Stimulated activated CD4-positive, alpha-beta T cell treated with anti-CD3 and anti-CD28 coated beads, Interleukin-15, amount 100 ng/mL, for 48 hours (primary cell): Measurements from ENCODE around the gene RGS8.

Experiments
- DNase-seq, 2 donors: peaks; one replicate each; pipeline ENCODE4 v3.0.0-alpha.2; 2020; ENCODE audit warnings: low read depth in 2 of 2

RGS8 gene

GRCh38 chr1:182684116-182684828 is at the start of gene RGS8:
RGS8 (minus strand) TSS chr1:182684587; CDS start chr1:182669649, 14,938 bp downstream.
- no peak for DNase-seq

GRCh38 chr1:182731852-182732575 is 47.6 kb upstream of the RGS8 start:
- no peak for DNase-seq

GRCh38 chr1:182726912-182727311 is 42.5 kb upstream of the RGS8 start:
- DNase-seq, result no peak

GRCh38 chr1:182725259-182726255 is 41.2 kb upstream of the RGS8 start:
- DNase-seq, result no peak

- DNase-seq, result no peak
Measured at GRCh38 chr1:182724215-182724614, 39.8 kb upstream of the RGS8 start.

- no peak for DNase-seq
Measured at GRCh38 chr1:182723200-182723599, 38.8 kb upstream of the RGS8 start.

- no peak for DNase-seq
Measured at GRCh38 chr1:182721525-182721924, 37.1 kb upstream of the RGS8 start.

- DNase-seq, result no peak
Measured at GRCh38 chr1:182720463-182720862, 36.1 kb upstream of the RGS8 start.

- no peak for DNase-seq
Measured at GRCh38 chr1:182719553-182719952, 35.2 kb upstream of the RGS8 start.

- DNase-seq, result no peak
Measured at GRCh38 chr1:182718311-182718710, 33.9 kb upstream of the RGS8 start.

GRCh38 chr1:182716740-182717720 is 32.6 kb upstream of the RGS8 start:
- DNase-seq, result no peak

GRCh38 chr1:182715531-182715930 is 31.1 kb upstream of the RGS8 start:
- no peak for DNase-seq

GRCh38 chr1:182714546-182714945 is 30.2 kb upstream of the RGS8 start:
- no peak for DNase-seq

GRCh38 chr1:182713939-182714338 is 29.6 kb upstream of the RGS8 start:
- DNase-seq, result no peak

- DNase-seq, result no peak
Measured at GRCh38 chr1:182713492-182713891, 29.1 kb upstream of the RGS8 start.

- no peak for DNase-seq
Measured at GRCh38 chr1:182709855-182710254, 25.5 kb upstream of the RGS8 start.

GRCh38 chr1:182709225-182709764 is 24.9 kb upstream of the RGS8 start:
- DNase-seq, result no peak

- DNase-seq, result no peak
Measured at GRCh38 chr1:182707122-182707521, 22.7 kb upstream of the RGS8 start.

GRCh38 chr1:182704677-182705076 is 20.3 kb upstream of the RGS8 start:
- no peak for DNase-seq

- DNase-seq, result no peak
Measured at GRCh38 chr1:182703539-182703938, 19.2 kb upstream of the RGS8 start.
